ENCODE measurements around the gene PIK3C3.
"Not testable (repeated sequence)": the region's sequence is repeated elsewhere in the genome, so short reads cannot be mapped to it uniquely, and the experiment has no call there.

DNA sequence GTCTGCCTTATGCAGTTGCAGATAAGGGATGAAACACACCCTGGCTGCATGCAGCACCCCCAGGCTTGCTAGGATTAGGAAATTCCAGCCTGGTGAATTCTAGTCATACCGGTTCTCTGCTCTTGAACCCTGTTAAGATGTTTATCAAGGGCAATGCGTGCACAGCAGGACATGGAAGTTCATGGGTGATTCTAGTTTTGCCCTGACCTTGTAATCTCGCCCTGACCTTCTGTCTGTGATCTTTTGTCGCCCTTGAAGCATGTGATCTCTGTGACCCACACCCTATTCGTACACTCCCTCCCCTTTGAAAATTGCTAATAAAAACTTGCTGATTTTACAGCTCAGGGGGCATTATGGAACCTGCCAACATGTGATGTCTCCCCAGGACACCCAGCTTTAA, 157.1 kb downstream of the PIK3C3 start:
- TF ChIP-seq ZNF776 (tag by site-specific recombination; IDR thresholded peaks at IDR 0.05; ENCODE audit: borderline replicate concordance); ZNF416 (tag by site-specific recombination; IDR thresholded peaks at IDR 0.05): not testable (repeated sequence)
- TF ChIP-seq, protein P1, sequence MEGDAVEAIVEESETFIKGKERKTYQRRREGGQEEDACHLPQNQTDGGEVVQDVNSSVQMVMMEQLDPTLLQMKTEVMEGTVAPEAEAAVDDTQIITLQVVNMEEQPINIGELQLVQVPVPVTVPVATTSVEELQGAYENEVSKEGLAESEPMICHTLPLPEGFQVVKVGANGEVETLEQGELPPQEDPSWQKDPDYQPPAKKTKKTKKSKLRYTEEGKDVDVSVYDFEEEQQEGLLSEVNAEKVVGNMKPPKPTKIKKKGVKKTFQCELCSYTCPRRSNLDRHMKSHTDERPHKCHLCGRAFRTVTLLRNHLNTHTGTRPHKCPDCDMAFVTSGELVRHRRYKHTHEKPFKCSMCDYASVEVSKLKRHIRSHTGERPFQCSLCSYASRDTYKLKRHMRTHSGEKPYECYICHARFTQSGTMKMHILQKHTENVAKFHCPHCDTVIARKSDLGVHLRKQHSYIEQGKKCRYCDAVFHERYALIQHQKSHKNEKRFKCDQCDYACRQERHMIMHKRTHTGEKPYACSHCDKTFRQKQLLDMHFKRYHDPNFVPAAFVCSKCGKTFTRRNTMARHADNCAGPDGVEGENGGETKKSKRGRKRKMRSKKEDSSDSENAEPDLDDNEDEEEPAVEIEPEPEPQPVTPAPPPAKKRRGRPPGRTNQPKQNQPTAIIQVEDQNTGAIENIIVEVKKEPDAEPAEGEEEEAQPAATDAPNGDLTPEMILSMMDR (tag by site-specific recombination; IDR thresholded peaks at IDR 0.05) = not testable (repeated sequence)
- TF ChIP-seq, protein P2, sequence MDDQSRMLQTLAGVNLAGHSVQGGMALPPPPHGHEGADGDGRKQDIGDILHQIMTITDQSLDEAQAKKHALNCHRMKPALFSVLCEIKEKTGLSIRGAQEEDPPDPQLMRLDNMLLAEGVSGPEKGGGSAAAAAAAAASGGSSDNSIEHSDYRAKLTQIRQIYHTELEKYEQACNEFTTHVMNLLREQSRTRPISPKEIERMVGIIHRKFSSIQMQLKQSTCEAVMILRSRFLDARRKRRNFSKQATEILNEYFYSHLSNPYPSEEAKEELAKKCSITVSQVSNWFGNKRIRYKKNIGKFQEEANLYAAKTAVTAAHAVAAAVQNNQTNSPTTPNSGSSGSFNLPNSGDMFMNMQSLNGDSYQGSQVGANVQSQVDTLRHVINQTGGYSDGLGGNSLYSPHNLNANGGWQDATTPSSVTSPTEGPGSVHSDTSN (CRISPR knock-in tag; IDR thresholded peaks at IDR 0.05) = not testable (repeated sequence)
